Stimulated activated CD4-positive, alpha-beta T cell treated with anti-CD3 and anti-CD28 coated beads, Interleukin-4, amount 100 ng/mL, for 48 hours (primary cell): ENCODE measurements around the gene TMED1.
"Not testable (repeated sequence)": the region's sequence is repeated elsewhere in the genome, so short reads cannot be mapped to it uniquely, and the experiment has no call there.

ENCODE experiments used
- DNase-seq, 2 donors: peaks; one replicate each; pipeline ENCODE4 v3.0.0-alpha.2; 2020; ENCODE audit warnings: low read depth in 2 of 2

Gene TMED1

DNA sequence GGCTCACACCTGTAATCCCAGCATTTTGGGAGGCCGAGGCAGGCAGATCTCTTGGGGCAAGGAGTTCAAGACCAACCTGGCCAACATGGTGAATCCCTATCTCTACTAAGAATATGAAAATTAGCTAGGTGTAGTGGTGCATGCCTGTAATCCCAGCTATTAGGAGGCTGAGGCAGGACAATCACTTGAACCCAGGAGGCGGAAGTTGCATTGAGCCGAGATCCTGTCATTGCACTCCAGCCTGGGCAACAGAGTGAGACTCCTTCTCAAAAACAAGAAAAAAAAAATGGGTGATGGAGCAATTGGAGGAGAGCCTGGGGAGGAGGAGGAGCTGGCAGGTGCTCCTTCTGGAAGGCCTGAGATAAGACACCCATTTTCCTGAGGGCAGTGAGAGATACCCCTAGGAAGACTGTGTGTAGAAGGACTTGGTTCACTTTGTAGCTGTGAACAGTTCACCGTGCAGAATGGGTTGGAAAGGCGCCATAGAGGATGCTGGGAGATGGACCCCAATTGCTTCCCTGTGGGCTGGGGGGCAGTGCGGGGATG lies 26.6 kb upstream of the TMED1 start:
- DNase-seq, result no peak

GRCh38 chr19:10861103-10861651 lies 25.2 kb upstream of the TMED1 start:
- DNase-seq, result peak in 1 of 2 donors; percentile 31

GRCh38 chr19:10858204-10858828 lies 22.3 kb upstream of the TMED1 start:
- DNase-seq, result peak in 1 of 2 donors; percentile 25

DNA sequence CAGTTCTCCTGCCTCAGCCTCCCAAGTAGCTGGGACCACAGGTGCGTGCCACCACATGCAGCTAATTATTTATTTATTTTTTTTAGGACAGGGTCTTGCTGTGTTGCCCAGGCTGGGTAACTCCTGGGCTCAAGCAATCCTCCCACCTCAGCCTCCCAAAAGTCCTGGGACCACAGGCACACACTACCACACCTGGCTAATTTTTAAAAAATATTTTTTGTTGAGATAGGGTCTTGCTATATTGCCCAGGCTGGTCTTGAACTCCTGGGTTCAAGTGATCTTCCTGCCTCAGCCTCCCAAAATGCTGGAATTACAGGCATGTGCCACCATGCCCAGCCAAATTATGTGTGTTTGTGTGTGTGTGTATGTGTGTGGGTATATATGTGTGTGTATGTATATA lies 20.9 kb upstream of the TMED1 start:
- DNase-seq, result not testable (repeated sequence)

- peak in 1 of 2 donors; percentile 20 for DNase-seq
These were observed 20.0 kb upstream of the TMED1 start for GRCh38 chr19:10855879-10856522.

GRCh38 chr19:10854350-10855089 lies 18.5 kb upstream of the TMED1 start:
- no peak for DNase-seq

GRCh38 chr19:10852941-10853340 lies 16.9 kb upstream of the TMED1 start:
- DNase-seq, result no peak

GRCh38 chr19:10852098-10852800 lies 16.2 kb upstream of the TMED1 start:
- no peak for DNase-seq

DNA sequence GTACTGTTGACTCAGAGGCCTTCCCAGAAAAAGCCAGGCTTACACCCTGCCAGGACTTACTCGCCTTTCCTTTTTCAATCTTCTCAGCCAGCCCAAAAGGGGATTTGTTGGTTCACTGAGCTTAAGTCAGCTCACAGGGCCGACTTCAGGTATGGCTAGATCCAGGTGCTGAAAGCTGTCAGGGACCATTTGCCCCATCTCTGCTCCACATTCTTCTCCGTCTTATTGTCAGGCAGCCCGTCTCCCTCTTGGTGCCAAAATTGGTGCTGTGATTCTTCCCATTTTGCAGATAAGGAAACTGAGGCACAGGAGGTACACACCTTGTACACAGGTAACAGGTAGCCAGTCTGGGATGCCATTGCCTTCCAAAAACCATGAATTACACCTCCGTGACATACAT lies 14.6 kb upstream of the TMED1 start:
- DNase-seq, result no peak

DNA sequence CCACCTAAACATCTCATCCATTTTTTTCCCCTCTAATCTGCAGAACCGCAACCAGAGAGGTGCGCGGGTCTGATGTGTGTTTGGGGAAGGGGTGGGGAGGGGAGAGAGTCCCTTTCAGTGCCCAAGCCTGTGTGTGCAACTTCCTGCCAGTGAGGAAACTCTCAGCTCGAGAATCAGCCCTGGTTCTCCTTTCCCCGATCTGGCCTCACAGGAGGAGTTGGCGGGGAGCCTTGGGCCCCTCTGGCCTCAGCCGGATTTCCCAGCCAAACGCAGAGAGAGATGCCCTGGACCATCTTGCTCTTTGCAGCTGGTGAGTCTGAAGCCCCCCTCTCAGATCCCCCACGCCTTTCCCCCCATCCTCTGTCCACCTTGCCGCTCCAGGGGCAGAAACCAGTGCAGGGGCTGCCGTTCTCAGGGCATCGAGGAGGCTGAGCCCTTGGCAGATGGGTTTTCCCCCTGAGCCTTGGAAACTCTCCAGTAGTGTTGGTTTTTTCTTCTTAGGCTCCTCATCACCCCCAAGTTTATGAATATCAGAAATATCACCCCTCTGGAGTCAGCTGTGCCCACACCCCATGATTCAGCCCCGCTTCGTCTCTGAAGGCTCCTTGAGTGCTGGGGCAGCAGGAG lies 12.3 kb upstream of the TMED1 start, which contains the start of gene C19orf38:
TSS of gene C19orf38 (plus strand) at position 186 of the 627 bp plus-strand sequence. CDS start at position 280, 94 bp downstream.
- DNase-seq, result no peak

DNA sequence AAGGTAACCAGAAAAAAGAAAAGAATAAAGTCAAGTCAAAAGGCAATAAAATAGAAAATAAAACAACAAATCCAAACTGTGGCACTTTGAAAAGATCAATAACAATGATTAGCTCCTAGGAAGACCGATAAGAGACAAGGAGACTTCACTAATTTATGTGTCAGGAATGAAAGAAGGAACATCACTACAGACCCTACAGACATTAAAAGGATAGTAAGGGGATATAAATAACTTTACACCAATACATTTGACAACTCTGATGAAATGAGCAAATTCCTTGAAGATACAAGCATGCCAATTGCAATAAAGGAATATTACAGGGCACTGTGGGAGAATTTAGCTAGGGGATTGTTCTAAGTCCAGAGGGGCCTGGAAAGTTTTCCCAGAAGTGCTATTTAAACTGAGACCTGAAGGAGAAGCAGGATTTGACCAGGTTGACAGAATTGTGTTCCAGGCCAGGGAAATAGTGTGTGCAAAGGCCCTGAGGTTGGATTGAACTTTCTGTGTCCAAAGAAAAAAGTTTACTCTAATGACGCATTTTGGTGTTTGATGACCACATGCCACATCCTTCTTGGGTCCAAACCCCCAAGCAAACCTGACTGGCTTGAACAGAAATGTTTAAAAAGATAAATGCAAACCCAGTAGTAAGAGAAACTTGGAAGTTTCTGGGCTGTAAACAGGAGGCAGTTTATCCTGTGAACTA lies 10.6 kb upstream of the TMED1 start:
- DNase-seq, result no peak

DNA sequence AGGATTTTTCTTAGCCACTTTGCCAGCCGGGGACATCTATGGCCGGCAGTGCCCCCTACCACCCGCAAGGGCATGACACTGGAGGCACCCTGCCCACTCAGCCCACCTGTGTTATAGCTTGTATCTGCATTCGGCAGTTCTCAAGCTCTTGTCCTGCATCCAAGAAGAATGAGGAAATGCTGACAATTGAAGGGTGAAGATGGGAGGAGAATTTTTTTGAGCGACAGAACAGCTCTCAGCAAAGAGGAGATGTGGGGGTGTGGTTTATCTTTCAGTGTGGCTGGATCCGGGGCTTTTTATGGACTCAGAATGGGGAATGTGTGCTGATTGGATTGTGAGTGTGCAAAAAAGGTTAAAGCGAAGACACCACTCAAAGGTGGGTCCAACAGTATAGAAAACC lies 6.8 kb upstream of the TMED1 start:
- DNase-seq, result no peak

DNA sequence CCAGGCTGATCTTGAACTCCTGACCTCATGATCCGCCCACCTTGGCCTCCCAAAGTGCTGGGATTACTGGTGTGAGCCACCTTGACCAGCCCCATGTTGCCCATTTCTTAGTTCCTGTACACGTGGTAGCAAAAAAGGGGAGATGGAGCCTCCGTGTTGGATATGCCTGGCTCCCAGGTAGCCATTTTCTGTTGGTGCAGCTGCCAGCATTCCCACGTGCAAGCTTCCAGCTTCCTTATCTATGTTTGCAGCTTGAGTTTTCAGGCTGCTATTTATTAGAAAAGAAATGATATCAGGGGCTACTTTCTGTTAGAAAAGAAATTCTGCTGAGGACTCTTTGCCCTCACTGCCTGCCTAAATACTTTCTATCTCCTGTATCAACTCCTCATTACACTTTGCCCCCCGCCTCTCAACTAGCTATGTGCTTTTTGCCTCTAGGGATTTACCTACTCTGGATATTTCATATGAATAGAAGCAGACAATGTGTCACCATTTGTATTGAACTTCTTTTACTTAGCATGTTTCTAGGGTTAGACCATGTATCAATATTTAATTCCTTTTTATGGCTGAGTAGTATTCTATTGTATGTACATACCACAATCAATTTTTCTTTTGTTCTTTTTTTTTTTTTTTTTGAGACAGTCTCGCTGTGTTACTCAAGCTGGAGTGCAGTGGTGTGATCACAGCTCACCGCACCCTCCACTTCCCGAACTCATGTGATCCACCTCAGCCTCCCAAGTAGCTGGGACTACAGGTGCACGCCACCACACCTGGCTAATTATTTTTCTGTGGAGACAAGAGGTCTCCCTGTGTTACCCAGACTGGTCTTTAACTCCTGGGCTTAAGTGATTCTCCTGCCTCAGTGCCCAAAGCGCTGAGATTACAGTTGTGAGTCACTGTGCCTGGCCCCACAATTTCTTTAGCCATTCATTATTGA lies 3.4 kb upstream of the TMED1 start:
- no peak for DNase-seq

GRCh38 chr19:10838377-10838776 lies 2.4 kb upstream of the TMED1 start:
- no peak for DNase-seq

- not testable (repeated sequence) for DNase-seq
These were observed 1.6 kb upstream of the TMED1 start for GRCh38 chr19:10837649-10838048.

- DNase-seq, result peak; percentile 82 to 83
These were observed 693 bp upstream of the TMED1 start for GRCh38 chr19:10836479-10837330.

DNA sequence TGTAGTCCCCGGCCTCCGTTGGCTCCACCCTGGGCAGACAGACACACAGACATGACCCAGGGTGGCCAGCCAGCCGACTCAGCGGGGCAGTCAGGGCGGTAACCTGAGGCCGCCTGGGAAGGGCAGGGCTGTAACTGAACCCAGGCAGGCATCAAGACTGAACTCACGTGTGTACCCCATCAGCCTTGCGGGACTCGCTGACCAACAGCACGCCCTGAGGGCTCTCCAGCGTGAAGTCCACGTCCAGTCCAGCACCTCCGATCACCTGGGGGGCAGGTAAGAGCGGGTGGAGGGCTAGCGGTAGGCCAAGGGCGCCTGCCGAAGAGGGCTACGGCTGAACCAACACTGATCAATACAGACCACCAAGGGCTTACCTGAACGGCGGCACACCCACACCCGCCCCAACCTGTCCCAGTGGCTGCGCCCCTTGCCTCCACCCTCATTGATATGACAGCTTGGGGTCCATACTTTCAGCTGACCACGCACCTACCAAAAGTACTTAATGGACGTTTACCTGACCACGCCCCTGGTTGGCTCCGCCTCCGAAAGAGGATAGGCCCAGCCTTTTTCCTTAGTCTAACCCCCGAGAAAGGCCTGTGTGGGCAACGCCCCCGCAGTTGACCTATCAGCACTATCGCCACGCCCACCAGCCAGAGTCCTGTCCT lies 791 bp downstream of the TMED1 start:
- DNase-seq, result no peak

GRCh38 chr19:10832939-10833296 lies 3.1 kb downstream of the TMED1 start:
- DNase-seq, result no peak
